Glutamatergic neuron (in vitro differentiated cells): ENCODE measurements around the gene RHD. TPM values are rescaled to one million over a fixed set of nuclear protein-coding genes. Genes with fewer than 3 reads are reported as not detected.
"Not testable (repeated sequence)": the region's sequence is repeated elsewhere in the genome, so short reads cannot be mapped to it uniquely, and the experiment has no call there.

Source experiments
- DNase-seq: peaks from one replicate; pipeline ENCODE4 v3.0.0; 2022
- H3K27ac Mint-ChIP-seq: one replicate; pipeline ENCODE4 v1.8.0; 2020; ENCODE audit warnings: mild to moderate bottlenecking, mixed read lengths, inconsistent platforms; ENCODE audit not compliant: unreplicated experiment
- H3K27me3 Mint-ChIP-seq: one replicate; pipeline ENCODE4 v1.8.0; 2020; ENCODE audit warnings: mild to moderate bottlenecking, moderate library complexity, mixed read lengths, inconsistent platforms; ENCODE audit not compliant: unreplicated experiment
- H3K36me3 Mint-ChIP-seq: one replicate; pipeline ENCODE4 v1.8.0; 2020; ENCODE audit warnings: mild to moderate bottlenecking, mixed read lengths, inconsistent platforms; ENCODE audit not compliant: unreplicated experiment
- H3K4me1 Mint-ChIP-seq: one replicate; pipeline ENCODE4 v1.8.0; 2020; ENCODE audit warnings: mild to moderate bottlenecking, low read depth, mixed read lengths, inconsistent platforms; ENCODE audit not compliant: unreplicated experiment
- H3K4me3 Mint-ChIP-seq: one replicate; pipeline ENCODE4 v1.8.0; 2020; ENCODE audit warnings: mild to moderate bottlenecking, mixed read lengths, inconsistent platforms; ENCODE audit not compliant: unreplicated experiment
- H3K9me3 Mint-ChIP-seq: one replicate; pipeline ENCODE4 v1.8.0; 2020; ENCODE audit warnings: mild to moderate bottlenecking, moderate library complexity, mixed read lengths, inconsistent platforms; ENCODE audit not compliant: unreplicated experiment
- CTCF ChIP-seq: fragments of 200-600 bp; sonication (generic); IDR thresholded peaks from one replicate; pipeline ENCODE4 v1.5.0; 2021; ENCODE audit not compliant: partially characterized antibody, unreplicated experiment
- total RNA-seq: library from RNA; stranded (reverse); fragmentation: NEBNext Ultra II Directional; extraction: Animal tissue kit (Norgen Biotek cat#: 25700); gene quantifications from one replicate; pipeline ENCODE4 v1.2.1, GENCODE V29; 2021; ENCODE audit not compliant: unreplicated experiment

Gene RHD
- total RNA-seq, 1 donor from 2014 or later, result not detected

GRCh38 chr1:25327864-25328790 is 55.8 kb downstream of the RHD start:
- not testable (repeated sequence) for H3K36me3 Mint-ChIP-seq, H3K4me3 Mint-ChIP-seq, H3K9me3 Mint-ChIP-seq, DNase-seq, H3K4me1 Mint-ChIP-seq, H3K27me3 Mint-ChIP-seq, H3K27ac Mint-ChIP-seq

- not testable (repeated sequence) for H3K36me3 Mint-ChIP-seq, H3K4me3 Mint-ChIP-seq, H3K9me3 Mint-ChIP-seq, H3K4me1 Mint-ChIP-seq, DNase-seq, H3K27me3 Mint-ChIP-seq, H3K27ac Mint-ChIP-seq
Measured at GRCh38 chr1:25328791-25329185, 56.5 kb downstream of the RHD start.

- not testable (repeated sequence) for H3K36me3 Mint-ChIP-seq, H3K9me3 Mint-ChIP-seq, H3K4me3 Mint-ChIP-seq, H3K4me1 Mint-ChIP-seq, H3K27me3 Mint-ChIP-seq, DNase-seq, H3K27ac Mint-ChIP-seq
Measured at GRCh38 chr1:25329336-25329735, 57.0 kb downstream of the RHD start.

GRCh38 chr1:25329950-25330349 is 57.6 kb downstream of the RHD start:
- H3K4me3 Mint-ChIP-seq, H3K27ac Mint-ChIP-seq, H3K27me3 Mint-ChIP-seq, DNase-seq, H3K4me1 Mint-ChIP-seq, H3K9me3 Mint-ChIP-seq, H3K36me3 Mint-ChIP-seq: not testable (repeated sequence)

GRCh38 chr1:25336922-25337354 is 64.6 kb downstream of the RHD start:
- DNase-seq, result peak; percentile 64
- not testable (repeated sequence) for H3K4me1 Mint-ChIP-seq, H3K36me3 Mint-ChIP-seq, H3K27me3 Mint-ChIP-seq, H3K9me3 Mint-ChIP-seq
- Mint-ChIP-seq H3K27ac (peak overlapping the region; percentile 18), H3K4me3 (peak overlapping the region; percentile 96)

- not testable (repeated sequence) for H3K4me1 Mint-ChIP-seq, H3K4me3 Mint-ChIP-seq, DNase-seq, H3K27me3 Mint-ChIP-seq, H3K36me3 Mint-ChIP-seq, H3K9me3 Mint-ChIP-seq, H3K27ac Mint-ChIP-seq
Measured at GRCh38 chr1:25337483-25338187, 65.3 kb downstream of the RHD start.

- Mint-ChIP-seq H3K9me3 (peaks cover 2% of the 10 kb centered on the region), H3K4me3 (peak within 1 kb of the TSS; percentile 96)
- TF ChIP-seq CTCF, result no peak
Measured at GRCh38 chr1:25338188-25338981, 66.1 kb downstream of the RHD start, which contains the start of gene TMEM50A. TSS of gene TMEM50A (plus strand) at chr1:25338334. CDS start at chr1:25340487, 2,153 bp downstream.

More at GRCh38 chr1:25338188-25338981, 66.1 kb downstream of the RHD start, which contains the start of gene TMEM50A:
- Mint-ChIP-seq H3K36me3 (no peaks in the 10 kb centered on the region), H3K4me1 (peaks cover 6% of the 10 kb centered on the region), H3K27ac (peak within 1 kb of the TSS; percentile 73), H3K27me3 (peaks cover 2% of the 10 kb centered on the region)
- DNase-seq, result peak; percentile 94
